Gastrocnemius medialis (tissue), 4 donors: Measurements from ENCODE around the gene SUCLA2. TPM values are rescaled to one million over a fixed set of nuclear protein-coding genes. Genes with fewer than 3 reads are reported as not detected.

Source experiments
- ATAC-seq, 2 donors: fragments of 150-250 bp; one replicate each; pipeline ENCODE4 v1.9.1; 2016
- DNase-seq, 2 donors: peaks; one replicate each; pipeline ENCODE4 v3.0.0-alpha.2; 2019
- H3K27ac ChIP-seq, 4 donors: fragments of 200-600 bp; sonication (generic); 1 replicate in 1 of 4; 2 replicates in 3 of 4; pipeline ENCODE4 v1.5.1; 2016 to 2018; ENCODE audit warnings: mild to moderate bottlenecking in 2 of 4, moderate library complexity in 1 of 4
- H3K27me3 ChIP-seq, 3 donors: fragments of 200-600 bp; sonication (generic) in 2 of 3; 1 replicate in 1 of 3; 2 replicates in 2 of 3; pipeline versions ENCODE4 v1.5.1 to v1.6.0; 2016 to 2019; ENCODE audit warnings: mild to moderate bottlenecking in 1 of 3, moderate library complexity in 1 of 3
- H3K36me3 ChIP-seq, 2 donors: fragments of 200-600 bp; sonication (generic) in 1 of 2; one replicate each; pipeline ENCODE4 v1.5.1; 2017 to 2018
- H3K4me1 ChIP-seq, 2 donors: fragments of 200-600 bp; sonication (generic) in 1 of 2; one replicate each; pipeline ENCODE4 v1.5.1; 2016 to 2017; ENCODE audit warnings: mild to moderate bottlenecking in 2 of 2
- H3K4me3 ChIP-seq, 4 donors: fragments of 200-600 bp; sonication (generic) in 3 of 4; 1 replicate in 1 of 4; 2 replicates in 3 of 4; pipeline ENCODE4 v1.5.1; 2016 to 2019; ENCODE audit warnings: mild to moderate bottlenecking in 2 of 4
- H3K9me3 ChIP-seq, 3 donors: fragments of 200-600 bp; sonication (generic) in 2 of 3; 1 replicate in 1 of 3; 2 replicates in 2 of 3; pipeline ENCODE4 v1.5.1; 2016 to 2019
- POLR2A ChIP-seq, 2 donors: fragments of 450-650 bp; IDR thresholded peaks; one replicate each; pipeline ENCODE4 v1.6.1; 2017; ENCODE audit warnings: antibody characterized with exemption in 2 of 2, mild to moderate bottlenecking in 2 of 2, moderate library complexity in 2 of 2
- in situ Hi-C, 4 donors: fragments of 200-750 bp; cut with MboI; loops; one replicate each; pipeline versions ENCODE4 v1.15.0 to v1.8.0; 2017; ENCODE audit warnings: low sequenced_read_pairs in 4 of 4
- intact Hi-C: fragments of 100-400 bp; cut with DNase I; formaldehyde crosslinking; loops from one replicate; pipeline ENCODE4 v1.15.1; 2023; ENCODE audit warnings: low total_unique reads
- total RNA-seq, 4 donors: library from RNA; depleted of rRNA; stranded (reverse); fragments of >200 nt; gene quantifications; one replicate each; pipeline versions ENCODE4 v1.1.0 to v1.2.3, GENCODE V29; 2016
- TF ChIP-seq, protein P1 (sequence below), 5 experiments: fragments of 450-650 bp in 3 of 5; fragments of 200-600 bp in 2 of 5; sonication (generic) in 2 of 5; IDR thresholded peaks in 4 of 5; conservative IDR thresholded peaks in 1 of 5; 1 replicate in 4 of 5; 2 replicates in 1 of 5; pipeline ENCODE4 v1.5.1; 2016 to 2019; ENCODE audit warnings: antibody characterized with exemption in 5 of 5, mild to moderate bottlenecking in 3 of 5, moderate library complexity in 3 of 5

SUCLA2 gene
- total RNA-seq, 4 donors from 2014 or later, result 82.2 to 142 (median 97.0) TPM

DNA sequence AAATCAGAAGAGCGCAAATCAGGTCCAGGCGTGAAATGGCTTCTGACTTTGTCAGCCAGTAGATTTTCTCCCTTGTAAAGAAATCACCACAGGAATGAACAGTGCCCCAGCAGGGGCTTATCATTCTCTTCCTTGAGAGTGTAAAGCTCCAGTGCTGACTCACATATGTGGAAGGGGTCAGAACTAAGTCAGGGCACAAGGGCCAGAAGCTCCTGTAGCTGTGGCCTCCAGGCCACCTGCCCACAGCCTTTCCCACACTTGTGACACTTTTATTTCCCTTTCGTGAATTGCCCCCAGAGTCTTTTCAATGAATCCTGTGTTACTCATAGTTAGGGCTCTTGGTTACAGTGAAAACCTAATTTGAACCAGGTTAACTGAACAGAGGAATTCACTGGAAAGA, 99.6 kb downstream of the SUCLA2 start:
- Histone ChIP-seq H3K36me3 (no peaks in the 10 kb centered on the region), H3K27ac (no peak overlapping the region), H3K9me3 (no peaks in the 10 kb centered on the region), H3K4me3 (no peak overlapping the region), H3K4me1 (no peaks in the 10 kb centered on the region), H3K27me3 (no peaks in the 10 kb centered on the region)
- in situ Hi-C loops (no loop called here), intact Hi-C loops (no loop called here)
- TF ChIP-seq, protein P1, sequence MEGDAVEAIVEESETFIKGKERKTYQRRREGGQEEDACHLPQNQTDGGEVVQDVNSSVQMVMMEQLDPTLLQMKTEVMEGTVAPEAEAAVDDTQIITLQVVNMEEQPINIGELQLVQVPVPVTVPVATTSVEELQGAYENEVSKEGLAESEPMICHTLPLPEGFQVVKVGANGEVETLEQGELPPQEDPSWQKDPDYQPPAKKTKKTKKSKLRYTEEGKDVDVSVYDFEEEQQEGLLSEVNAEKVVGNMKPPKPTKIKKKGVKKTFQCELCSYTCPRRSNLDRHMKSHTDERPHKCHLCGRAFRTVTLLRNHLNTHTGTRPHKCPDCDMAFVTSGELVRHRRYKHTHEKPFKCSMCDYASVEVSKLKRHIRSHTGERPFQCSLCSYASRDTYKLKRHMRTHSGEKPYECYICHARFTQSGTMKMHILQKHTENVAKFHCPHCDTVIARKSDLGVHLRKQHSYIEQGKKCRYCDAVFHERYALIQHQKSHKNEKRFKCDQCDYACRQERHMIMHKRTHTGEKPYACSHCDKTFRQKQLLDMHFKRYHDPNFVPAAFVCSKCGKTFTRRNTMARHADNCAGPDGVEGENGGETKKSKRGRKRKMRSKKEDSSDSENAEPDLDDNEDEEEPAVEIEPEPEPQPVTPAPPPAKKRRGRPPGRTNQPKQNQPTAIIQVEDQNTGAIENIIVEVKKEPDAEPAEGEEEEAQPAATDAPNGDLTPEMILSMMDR (IDR thresholded peaks at IDR 0.05 in 4 of 5, conservative IDR thresholded peaks at IDR 0.05 in 1 of 5), result no peak
- no peak for TF ChIP-seq POLR2A (IDR thresholded peaks at IDR 0.05)
- no peak for ATAC-seq
- no peak for DNase-seq

DNA sequence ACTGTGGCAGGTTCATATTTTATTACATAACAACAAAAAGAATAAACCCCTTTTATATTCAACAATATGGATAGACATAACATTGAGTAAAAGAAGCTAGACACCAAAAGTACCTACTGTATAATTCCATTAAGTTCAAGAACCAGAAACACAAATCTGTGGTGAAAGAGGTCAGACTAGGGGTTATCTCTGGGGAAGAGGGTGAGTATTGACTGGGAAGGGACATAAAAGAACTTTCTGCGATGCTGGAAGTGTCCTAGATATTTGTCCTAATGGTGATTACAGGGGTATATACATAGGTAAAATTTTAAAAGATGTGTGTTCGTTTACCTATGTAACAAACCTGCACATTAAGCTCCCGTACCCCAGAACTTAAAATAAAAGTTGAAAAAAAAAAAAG, 103.0 kb downstream of the SUCLA2 start:
- intact Hi-C loops, result no loop called here
- Histone ChIP-seq H3K4me3 (no peak overlapping the region), H3K4me1 (no peaks in the 10 kb centered on the region), H3K27ac (no peak overlapping the region), H3K36me3 (peaks cover 0 to 5% of the 10 kb centered on the region in 2 donors), H3K9me3 (no peaks in the 10 kb centered on the region), H3K27me3 (no peaks in the 10 kb centered on the region)
- TF ChIP-seq, protein P1 (IDR thresholded peaks at IDR 0.05 in 4 of 5, conservative IDR thresholded peaks at IDR 0.05 in 1 of 5), result no peak
- ATAC-seq (no peak), DNase-seq (no peak)
- in situ Hi-C loops, result no loop called here

DNA sequence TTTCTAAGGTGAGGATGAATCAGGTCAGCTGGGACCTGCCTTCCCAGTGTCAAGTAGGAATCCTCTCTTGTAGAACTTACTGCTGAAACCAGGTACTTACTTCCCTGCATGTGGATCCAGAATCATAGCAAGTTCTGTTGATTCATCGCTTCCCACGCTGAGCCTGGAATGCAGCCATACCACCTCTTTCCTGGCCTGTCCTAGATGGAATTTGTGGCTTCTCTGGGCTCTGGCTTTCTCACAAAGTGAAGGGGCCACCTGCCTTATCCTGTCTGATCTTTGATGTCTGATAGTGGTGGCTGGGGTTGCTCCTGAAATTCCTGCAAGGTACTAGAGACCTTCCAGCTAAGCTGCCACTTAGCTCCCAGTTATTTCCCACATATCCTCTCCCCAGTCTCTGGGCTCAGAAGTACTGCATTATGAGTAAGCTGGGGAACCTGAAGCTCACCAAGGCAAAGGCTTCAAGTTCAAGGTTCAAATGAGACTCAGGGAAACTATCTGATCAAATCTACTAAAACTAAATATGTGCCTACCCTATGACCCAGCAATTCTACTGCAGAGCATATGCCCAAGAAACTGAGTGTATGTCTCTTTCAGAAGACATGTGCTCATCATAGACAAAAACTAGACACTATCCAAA, 103.5 kb downstream of the SUCLA2 start:
- DNase-seq (no peak), ATAC-seq (no peak)
- no peak for TF ChIP-seq POLR2A (IDR thresholded peaks at IDR 0.05)
- TF ChIP-seq, protein P1 (IDR thresholded peaks at IDR 0.05 in 4 of 5, conservative IDR thresholded peaks at IDR 0.05 in 1 of 5), result no peak
- Histone ChIP-seq H3K36me3 (peaks cover 0 to 5% of the 10 kb centered on the region in 2 donors), H3K4me3 (no peak overlapping the region), H3K27me3 (no peaks in the 10 kb centered on the region), H3K9me3 (no peaks in the 10 kb centered on the region), H3K4me1 (no peaks in the 10 kb centered on the region), H3K27ac (no peak overlapping the region)
- intact Hi-C loops (no loop called here), in situ Hi-C loops (no loop called here)

DNA sequence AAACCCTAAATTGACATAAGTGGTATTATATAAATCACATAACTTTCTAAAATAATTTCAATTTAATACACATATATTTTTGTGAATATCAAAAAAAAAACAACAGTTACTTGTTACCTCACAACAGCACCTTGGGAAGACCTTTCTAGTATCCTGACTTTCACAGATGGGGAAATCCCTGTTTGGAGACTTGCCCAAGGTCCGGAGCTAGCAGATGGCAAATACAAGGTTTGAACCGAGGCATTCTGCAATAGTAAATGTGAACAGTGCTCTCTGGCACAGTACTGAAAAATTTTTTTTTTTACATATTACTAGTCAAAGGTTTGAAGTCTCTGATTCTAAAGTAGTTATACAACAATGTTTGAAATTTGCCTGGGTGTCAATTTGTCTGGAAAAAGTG, 104.5 kb downstream of the SUCLA2 start:
- Histone ChIP-seq H3K9me3 (no peaks in the 10 kb centered on the region), H3K4me1 (no peaks in the 10 kb centered on the region), H3K27me3 (no peaks in the 10 kb centered on the region), H3K36me3 (peaks cover 0 to 5% of the 10 kb centered on the region in 2 donors), H3K27ac (no peak overlapping the region), H3K4me3 (no peak overlapping the region)
- ATAC-seq (no peak), DNase-seq (no peak)
- intact Hi-C loops, result no loop called here
- no peak for TF ChIP-seq POLR2A (IDR thresholded peaks at IDR 0.05)
- TF ChIP-seq, protein P1 (IDR thresholded peaks at IDR 0.05 in 4 of 5, conservative IDR thresholded peaks at IDR 0.05 in 1 of 5), result no peak
- in situ Hi-C loops, result no loop called here

DNA sequence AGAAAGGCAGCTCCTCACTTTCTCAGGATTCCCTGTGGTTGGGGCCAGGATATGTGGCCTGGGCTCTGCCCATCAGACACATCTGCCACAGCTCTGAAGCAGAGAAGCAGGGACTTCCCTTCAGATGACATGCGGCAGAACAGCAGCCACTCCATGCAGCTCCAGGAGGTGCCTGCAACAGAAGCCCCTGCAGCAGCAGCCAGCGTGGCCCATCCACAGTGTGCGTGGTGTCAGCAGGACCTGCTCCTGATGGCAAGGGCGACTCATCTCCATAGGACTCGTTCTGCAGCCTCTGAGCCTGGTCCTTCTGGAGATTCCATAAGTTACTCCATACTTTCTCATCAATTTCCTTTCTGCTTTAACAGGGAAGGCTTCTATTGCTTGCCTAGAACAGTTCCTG, 105.0 kb downstream of the SUCLA2 start:
- Histone ChIP-seq H3K27ac (no peak overlapping the region), H3K27me3 (no peaks in the 10 kb centered on the region), H3K4me3 (no peak overlapping the region), H3K4me1 (no peaks in the 10 kb centered on the region), H3K9me3 (no peaks in the 10 kb centered on the region), H3K36me3 (peaks cover 0 to 5% of the 10 kb centered on the region in 2 donors)
- DNase-seq (no peak), ATAC-seq (no peak)
- in situ Hi-C loops (no loop called here), intact Hi-C loops (no loop called here)
- TF ChIP-seq, protein P1 (IDR thresholded peaks at IDR 0.05 in 4 of 5, conservative IDR thresholded peaks at IDR 0.05 in 1 of 5), result no peak
- TF ChIP-seq POLR2A (IDR thresholded peaks at IDR 0.05), result no peak
